DND-41 (cell line): Measurements from ENCODE around the gene ADAMTS15.

Experiments
- EZH2 ChIP-seq: IDR thresholded peaks from 3 replicates; pipeline ENCODE4 v1.6.1; 2012; ENCODE audit warnings: borderline replicate concordance, low read depth, mild to moderate bottlenecking, moderate library complexity, low read length, inconsistent platforms; ENCODE audit not compliant: severe bottlenecking
- TF ChIP-seq, protein P1 (sequence below): IDR thresholded peaks from 2 replicates; pipeline ENCODE4 v1.5.1; 2012; ENCODE audit warnings: borderline replicate concordance, low read length, moderate library complexity, mild to moderate bottlenecking; ENCODE audit not compliant: poor library complexity, severe bottlenecking; ENCODE audit errors: extremely low read depth

DNA sequence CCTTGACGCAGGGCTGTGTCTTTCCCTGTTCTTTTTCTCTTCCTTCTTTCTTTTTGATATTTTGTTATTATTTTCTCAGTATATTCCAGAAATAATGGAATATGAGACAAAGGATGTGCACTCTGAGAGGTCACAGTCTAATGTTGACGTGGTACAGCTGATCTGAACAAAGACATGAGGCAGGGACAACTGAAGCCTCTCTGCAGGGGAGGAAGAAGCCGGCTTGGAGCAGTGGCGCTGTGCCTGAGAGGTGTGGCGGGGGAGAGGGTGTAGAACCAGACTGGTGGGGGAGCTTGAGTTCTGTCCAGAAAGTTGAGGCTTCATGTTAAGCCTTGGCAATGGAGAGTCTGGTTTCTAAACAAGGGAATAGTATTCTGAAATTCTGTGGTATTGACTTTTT lies 34.7 kb downstream of the ADAMTS15 start:
- TF ChIP-seq, protein P1, sequence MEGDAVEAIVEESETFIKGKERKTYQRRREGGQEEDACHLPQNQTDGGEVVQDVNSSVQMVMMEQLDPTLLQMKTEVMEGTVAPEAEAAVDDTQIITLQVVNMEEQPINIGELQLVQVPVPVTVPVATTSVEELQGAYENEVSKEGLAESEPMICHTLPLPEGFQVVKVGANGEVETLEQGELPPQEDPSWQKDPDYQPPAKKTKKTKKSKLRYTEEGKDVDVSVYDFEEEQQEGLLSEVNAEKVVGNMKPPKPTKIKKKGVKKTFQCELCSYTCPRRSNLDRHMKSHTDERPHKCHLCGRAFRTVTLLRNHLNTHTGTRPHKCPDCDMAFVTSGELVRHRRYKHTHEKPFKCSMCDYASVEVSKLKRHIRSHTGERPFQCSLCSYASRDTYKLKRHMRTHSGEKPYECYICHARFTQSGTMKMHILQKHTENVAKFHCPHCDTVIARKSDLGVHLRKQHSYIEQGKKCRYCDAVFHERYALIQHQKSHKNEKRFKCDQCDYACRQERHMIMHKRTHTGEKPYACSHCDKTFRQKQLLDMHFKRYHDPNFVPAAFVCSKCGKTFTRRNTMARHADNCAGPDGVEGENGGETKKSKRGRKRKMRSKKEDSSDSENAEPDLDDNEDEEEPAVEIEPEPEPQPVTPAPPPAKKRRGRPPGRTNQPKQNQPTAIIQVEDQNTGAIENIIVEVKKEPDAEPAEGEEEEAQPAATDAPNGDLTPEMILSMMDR: no peak
- no peak for TF ChIP-seq EZH2
